Measurements from ENCODE around the gene FAM13A.

The FAM13A gene

GRCh38 chr4:88713782-88714181 is 343.2 kb downstream of the FAM13A start:
- TF ChIP-seq YY1 (IDR thresholded peaks at IDR 0.05; ENCODE audit: low read depth) (no peak), USF1 (IDR thresholded peaks at IDR 0.05) (no peak), NFIC (IDR thresholded peaks at IDR 0.05) (no peak), REST (IDR thresholded peaks at IDR 0.05; ENCODE audit: low read depth) (no peak), TEAD4 (IDR thresholded peaks at IDR 0.05) (no peak), ZBTB7A (IDR thresholded peaks at IDR 0.05; ENCODE audit: low read depth) (no peak), CEBPB (IDR thresholded peaks at IDR 0.05) (no peak), EP300 (IDR thresholded peaks at IDR 0.05; ENCODE audit: borderline replicate concordance) (no peak), TAF1 (IDR thresholded peaks at IDR 0.05; ENCODE audit: low read depth) (no peak), MAX (IDR thresholded peaks at IDR 0.05) (no peak), RAD21 (IDR thresholded peaks at IDR 0.05; ENCODE audit: low read depth) (no peak), FOXM1 (IDR thresholded peaks at IDR 0.05; ENCODE audit: borderline replicate concordance, low read depth) (no peak), EGR1 (IDR thresholded peaks at IDR 0.05) (no peak), TCF12 (IDR thresholded peaks at IDR 0.05; ENCODE audit: low read depth) (no peak), CREB1 (IDR thresholded peaks at IDR 0.05; ENCODE audit: low read depth) (no peak)

GRCh38 chr4:88709989-88710388 is 347.0 kb downstream of the FAM13A start:
- no peak for TF ChIP-seq REST (IDR thresholded peaks at IDR 0.05; ENCODE audit: low read depth)

GRCh38 chr4:88706574-88706973 is 350.4 kb downstream of the FAM13A start:
- TF ChIP-seq MAX (IDR thresholded peaks at IDR 0.05): no peak
- TF ChIP-seq RAD21 (IDR thresholded peaks at IDR 0.05; ENCODE audit: low read depth): peak; percentile 76

- TF ChIP-seq CREB1 (IDR thresholded peaks at IDR 0.05; ENCODE audit: low read depth): no peak
Observed at GRCh38 chr4:88705805-88706492, 351.0 kb downstream of the FAM13A start.

- TF ChIP-seq TEAD4 (IDR thresholded peaks at IDR 0.05) (no peak), CEBPB (IDR thresholded peaks at IDR 0.05) (no peak)
Observed at GRCh38 chr4:88705223-88705622, 351.8 kb downstream of the FAM13A start.

- TF ChIP-seq TEAD4 (IDR thresholded peaks at IDR 0.05) (no peak), REST (IDR thresholded peaks at IDR 0.05; ENCODE audit: low read depth) (no peak), TCF12 (IDR thresholded peaks at IDR 0.05; ENCODE audit: low read depth) (no peak), RAD21 (IDR thresholded peaks at IDR 0.05; ENCODE audit: low read depth) (no peak), CEBPB (IDR thresholded peaks at IDR 0.05) (no peak), ZBTB7A (IDR thresholded peaks at IDR 0.05; ENCODE audit: low read depth) (no peak), MAX (IDR thresholded peaks at IDR 0.05) (no peak)
Observed at GRCh38 chr4:88702782-88703181, 354.2 kb downstream of the FAM13A start.
